ENCODE data around the gene NBEAL2. TPM values are rescaled to one million over a fixed set of nuclear protein-coding genes. Genes with fewer than 3 reads are reported as not detected.

NBEAL2 gene
- polyA plus RNA-seq, 3 donors: 41.2 to 58.2 (median 56.5) TPM

DNA sequence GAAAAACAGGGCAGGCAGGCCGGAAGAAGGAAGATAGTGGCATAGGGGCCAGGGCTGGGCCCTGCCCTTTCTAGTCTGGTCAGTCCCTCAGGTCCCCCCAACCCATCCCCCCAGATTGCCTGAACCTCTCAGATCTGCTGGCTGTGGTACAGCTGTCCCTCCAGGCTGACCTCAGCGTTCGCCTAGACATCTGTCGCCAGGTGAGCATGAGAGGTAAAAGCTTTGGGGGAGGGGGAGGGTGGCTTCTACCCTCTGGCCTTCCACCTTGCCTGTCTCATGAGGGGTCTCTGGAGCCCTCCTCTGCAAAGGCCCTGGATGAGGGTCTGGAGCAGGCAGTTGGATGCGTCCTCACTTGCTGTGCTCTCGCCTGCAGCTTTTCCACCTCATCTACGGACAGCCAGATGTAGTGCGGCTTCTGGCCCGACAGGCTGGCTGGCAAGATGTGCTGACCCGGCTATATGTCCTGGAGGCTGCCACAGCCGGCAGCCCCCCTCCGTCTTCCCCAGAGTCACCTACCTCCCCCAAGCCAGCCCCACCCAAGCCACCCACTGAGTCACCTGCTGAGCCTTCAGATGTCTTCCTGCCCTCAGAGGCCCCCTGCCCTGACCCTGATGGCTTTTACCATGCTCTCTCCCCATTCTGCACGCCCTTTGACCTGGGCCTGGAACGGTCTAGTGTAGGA is 20.2 kb downstream of the NBEAL2 start:
- DNase-seq: no peak

DNA sequence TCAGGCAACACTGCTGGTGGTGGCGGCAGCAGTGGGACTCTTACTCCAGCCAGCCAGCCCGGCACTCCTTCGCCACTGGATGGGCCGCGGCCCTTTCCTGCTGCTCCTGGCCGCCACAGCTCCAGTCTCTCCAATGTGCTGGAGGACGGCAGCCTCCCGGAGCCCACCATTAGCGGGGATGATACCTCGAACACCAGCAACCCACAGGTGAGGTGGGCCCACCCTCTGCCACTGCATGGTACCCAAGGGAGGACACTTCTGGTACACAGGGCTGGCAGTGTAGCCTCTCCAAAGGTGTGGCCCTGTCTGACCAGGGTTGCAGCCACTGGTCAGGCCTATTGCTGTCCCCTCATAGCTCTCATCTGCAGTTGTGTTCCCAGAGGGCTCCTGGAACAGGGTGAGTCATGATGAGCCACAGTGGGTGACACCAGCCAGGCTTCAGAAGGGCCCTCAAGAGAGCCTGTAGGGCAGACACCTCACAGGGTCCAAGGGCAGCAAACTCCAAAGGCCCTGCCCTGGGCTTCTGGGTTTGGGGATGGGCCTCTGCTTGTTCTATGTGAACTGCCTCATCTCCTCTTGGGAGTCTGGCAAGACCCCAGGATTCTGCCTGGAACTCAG is 20.8 kb downstream of the NBEAL2 start:
- DNase-seq: no peak

DNA sequence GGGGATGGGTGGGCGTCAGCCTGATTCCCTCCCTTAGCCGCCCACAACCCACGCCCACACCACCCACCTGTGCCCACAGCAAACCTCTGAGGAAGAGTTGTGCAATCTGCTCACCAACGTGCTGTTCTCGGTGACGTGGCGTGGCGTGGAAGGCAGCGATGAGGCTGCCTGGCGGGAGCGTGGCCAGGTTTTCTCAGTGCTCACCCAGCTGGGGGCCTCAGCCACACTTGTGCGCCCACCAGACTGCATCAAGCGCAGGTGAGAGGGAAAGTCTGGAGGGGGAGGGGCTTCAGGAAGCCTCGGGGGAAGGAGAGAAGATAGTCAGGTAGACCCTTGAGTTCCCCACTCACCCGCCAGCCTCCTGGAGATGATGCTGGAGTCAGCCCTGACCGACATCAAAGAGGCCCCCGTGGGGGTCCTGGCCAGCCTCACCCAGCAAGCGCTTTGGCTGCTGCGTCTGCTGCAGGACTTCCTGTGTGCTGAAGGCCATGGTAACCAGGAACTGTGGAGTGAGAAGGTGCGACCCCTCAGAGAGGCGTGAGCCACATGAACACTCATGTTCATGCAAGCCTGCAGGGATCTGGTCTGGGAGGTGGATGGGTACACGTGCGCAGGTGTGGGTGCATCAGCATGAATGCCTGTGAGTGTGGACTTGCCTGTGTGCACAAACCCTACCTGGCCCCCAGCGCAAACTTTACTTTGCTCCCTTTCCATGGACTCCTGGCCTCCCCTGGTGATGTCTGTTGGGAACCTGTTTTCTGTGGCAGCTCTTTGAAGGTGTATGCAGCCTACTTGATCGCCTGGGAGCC is 21.7 kb downstream of the NBEAL2 start:
- no peak for DNase-seq

DNA sequence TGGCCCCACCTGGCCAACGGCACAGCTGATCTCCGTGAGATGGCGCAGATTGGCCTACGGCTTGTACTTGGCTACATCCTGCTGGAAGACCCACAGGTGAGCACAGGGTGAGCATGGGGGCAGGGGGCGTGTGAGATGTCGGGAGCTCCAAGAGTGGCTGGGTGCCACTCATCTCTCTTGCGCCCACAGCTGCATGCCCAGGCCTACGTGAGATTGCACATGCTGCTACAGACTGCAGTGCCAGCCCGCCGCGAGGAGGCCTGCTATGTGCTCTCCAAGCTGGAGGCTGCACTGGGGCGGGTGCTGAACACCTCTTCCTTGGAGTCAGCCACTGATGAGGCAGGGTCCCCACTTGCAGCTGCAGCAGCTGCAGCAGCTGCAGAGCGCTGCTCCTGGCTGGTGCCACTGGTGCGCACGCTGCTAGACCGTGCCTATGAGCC is 22.3 kb downstream of the NBEAL2 start:
- DNase-seq: no peak

DNA sequence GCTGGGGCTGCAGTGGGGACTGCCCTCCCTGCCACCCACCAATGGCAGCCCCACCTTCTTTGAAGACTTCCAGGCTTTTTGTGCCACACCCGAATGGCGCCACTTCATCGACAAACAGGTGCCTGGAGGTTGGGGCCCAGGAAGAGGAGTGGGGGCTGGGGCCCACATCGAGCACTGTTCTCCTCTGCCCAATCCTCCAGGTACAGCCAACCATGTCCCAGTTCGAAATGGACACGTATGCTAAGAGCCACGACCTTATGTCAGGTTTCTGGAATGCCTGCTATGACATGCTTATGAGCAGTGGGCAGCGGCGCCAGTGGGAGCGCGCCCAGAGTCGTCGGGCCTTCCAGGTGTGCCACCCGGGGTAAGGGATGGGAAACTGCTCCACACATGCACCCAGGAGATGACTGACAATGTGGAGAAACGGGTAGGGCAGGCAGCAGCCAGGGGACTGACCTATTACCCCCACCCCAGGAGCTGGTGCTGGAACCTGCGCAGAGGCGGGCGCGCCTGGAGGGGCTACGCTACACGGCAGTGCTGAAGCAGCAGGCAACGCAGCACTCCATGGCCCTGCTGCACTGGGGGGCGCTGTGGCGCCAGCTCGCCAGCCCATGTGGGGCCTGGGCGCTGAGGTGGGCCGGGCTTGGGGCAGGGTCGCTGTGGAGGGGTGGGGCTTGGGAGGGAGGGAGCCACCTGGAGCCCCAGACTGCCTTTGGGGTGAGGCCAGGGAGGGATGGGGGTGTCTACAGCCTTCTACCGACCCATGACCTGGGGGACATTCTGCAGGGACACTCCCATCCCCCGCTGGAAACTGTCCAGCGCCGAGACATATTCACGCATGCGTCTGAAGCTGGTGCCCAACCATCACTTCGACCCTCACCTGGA is 22.9 kb downstream of the NBEAL2 start:
- DNase-seq: no peak

DNA sequence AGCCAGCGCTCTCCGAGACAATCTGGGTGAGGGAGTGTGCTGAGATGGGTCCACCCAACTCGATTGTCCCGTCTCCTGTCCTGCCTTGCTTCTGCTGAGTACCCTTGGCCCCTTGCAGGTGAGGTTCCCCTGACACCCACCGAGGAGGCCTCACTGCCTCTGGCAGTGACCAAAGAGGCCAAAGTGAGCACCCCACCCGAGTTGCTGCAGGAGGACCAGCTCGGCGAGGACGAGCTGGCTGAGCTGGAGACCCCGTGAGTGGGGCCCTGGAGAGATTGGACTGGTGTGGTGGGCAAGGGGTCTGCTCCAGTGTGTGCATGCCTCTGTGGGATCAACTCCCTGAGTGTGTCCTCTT is 23.6 kb downstream of the NBEAL2 start:
- DNase-seq: no peak

DNA sequence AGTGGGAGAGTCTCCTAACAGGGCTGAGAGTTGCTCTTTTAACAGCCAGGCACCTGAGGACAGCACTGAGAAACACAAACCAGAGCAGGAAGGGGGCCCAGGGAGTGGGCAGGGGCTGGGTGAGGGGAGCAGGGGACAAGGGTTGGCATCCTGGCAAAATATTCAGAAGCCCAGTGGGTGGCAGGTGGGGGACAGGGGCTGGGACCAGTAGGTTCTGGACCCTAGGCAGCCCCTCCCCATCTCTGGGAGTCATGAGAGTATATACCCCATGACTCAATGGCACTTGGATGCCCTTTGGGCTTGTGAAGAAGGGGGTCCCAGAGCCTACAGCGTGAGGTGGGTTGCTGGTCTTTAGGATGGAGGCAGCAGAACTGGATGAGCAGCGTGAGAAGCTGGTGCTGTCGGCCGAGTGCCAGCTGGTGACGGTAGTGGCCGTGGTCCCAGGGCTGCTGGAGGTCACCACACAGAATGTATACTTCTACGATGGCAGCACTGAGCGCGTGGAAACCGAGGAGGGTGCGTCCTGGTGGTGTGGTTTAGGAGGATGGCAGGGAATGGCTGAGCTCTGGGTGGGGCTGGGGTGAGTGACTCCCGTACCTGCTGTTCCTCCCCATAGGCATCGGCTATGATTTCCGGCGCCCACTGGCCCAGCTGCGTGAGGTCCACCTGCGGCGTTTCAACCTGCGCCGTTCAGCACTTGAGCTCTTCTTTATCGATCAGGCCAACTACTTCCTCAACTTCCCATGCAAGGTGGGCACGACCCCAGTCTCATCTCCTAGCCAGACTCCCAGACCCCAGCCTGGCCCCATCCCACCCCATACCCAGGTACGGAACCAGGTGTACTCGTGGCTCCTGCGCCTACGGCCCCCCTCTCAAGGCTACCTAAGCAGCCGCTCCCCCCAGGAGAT is 24.2 kb downstream of the NBEAL2 start:
- no peak for DNase-seq

DNA sequence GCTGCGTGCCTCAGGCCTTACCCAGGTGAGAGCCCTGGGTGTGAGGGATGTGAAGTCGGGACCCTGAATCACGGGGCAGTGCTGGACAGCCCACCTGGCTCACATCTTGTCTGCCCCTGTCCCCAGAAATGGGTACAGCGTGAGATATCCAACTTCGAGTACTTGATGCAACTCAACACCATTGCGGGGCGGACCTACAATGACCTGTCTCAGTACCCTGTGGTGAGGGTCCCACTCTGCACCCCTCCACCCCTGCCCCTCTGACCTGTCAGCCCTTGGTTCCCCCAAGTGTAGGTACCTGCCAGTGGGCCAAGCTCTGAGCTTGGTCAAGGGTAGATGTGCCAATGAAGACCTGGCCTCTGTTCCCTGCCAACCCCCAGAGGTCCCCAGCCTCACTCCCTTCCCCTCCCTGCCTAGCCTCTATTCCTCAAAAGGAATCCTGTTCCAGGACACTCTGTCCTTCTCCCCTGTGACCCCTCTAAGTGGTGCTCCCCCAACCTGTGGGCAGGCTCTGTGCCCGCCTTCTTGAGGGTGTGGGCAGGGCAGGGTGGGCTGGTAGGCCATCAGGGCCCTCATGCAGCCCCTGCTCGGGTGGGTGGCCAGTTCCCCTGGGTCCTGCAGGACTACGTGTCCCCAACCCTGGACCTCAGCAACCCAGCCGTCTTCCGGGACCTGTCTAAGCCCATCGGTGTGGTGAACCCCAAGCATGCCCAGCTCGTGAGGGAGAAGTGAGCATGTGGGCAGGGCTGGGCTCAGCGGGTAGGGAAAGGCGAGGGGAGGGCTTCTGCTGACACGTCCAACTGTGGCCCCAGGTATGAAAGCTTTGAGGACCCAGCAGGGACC is 25.1 kb downstream of the NBEAL2 start:
- no peak for DNase-seq

DNA sequence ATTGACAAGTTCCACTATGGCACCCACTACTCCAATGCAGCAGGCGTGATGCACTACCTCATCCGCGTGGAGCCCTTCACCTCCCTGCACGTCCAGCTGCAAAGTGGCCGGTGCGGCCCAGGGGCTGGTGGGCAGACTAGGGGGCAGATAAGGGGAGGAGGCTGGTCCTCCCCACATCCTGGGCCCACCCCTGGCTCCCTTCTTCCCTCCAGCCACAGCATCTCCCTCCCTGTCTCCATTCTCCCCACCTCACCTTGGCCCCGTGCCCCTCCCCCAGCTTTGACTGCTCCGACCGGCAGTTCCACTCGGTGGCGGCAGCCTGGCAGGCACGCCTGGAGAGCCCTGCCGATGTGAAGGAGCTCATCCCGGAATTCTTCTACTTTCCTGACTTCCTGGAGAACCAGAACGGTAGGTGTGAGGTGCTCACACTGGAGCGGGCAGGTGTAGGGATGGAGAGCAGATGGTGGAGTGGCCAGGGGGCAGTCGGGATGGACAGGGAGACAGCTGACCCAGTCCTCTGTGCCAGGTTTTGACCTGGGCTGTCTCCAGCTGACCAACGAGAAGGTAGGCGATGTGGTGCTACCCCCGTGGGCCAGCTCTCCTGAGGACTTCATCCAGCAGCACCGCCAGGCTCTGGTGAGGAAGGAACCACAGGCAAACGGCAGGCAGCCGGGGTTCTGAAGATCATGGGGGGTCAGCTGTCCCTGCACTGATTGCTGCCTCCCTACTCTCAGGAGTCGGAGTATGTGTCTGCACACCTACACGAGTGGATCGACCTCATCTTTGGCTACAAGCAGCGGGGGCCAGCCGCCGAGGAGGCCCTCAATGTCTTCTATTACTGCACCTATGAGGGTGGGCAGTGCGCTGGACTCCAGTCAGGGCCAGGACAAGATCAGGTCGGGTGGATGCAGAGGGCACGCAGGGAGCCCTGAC is 26.0 kb downstream of the NBEAL2 start:
- no peak for DNase-seq

DNA sequence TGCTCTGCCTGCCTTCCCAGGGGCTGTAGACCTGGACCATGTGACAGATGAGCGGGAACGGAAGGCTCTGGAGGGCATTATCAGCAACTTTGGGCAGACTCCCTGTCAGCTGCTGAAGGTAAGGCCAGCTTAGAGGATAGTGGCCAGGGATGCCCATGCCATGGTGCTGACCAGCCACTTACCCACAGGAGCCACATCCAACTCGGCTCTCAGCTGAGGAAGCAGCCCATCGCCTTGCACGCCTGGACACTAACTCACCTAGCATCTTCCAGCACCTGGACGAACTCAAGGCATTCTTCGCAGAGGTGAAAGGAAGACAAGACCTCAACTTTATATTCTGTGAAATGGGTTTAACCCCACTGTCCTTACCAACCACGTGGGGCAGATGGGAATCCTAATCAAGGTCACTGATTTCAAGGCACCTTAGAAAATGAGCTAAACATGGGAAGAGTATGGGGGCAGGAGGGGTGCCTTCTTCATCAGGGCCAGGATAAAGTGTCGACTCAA is 26.7 kb downstream of the NBEAL2 start:
- no peak for DNase-seq

DNA sequence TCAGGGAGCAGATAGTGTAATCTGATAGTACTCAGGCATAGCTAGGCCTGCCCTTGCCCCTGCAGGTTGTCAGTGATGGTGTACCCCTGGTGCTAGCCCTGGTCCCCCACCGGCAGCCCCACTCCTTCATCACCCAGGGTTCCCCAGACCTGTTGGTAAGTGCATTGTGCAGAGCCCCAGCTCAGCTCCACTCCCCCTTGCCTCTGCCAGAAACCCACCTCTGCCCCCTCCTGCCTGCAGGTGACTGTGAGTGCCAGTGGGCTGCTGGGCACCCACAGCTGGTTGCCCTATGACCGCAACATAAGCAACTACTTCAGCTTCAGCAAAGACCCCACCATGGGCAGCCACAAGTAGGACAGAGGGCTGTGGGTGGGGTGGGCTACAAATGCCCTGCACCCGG is 27.5 kb downstream of the NBEAL2 start:
- no peak for DNase-seq

DNA sequence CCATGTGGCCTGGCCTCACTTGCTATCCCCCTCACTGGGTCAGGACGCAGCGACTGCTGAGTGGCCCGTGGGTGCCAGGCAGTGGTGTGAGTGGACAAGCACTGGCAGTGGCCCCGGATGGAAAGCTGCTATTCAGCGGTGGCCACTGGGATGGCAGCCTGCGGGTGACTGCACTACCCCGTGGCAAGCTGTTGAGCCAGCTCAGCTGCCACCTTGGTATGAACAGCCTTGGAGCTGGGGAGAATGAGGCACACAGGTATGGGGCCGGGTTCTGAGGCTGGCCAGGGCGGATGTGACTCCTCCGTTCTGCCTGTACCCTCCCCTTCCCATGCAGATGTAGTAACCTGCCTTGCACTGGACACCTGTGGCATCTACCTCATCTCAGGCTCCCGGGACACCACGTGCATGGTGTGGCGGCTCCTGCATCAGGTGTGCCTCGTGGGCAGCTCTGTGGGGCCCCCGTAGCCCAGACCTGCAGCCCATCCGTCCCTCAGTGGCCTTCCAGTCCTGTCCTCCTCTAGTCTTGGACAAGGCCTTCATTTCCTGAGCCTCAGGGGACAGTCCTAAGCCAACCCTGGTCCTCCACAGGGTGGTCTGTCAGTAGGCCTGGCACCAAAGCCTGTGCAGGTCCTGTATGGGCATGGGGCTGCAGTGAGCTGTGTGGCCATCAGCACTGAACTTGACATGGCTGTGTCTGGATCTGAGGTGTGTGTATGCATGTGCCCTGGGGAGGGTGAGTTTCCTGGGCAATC is 28.2 kb downstream of the NBEAL2 start:
- no peak for DNase-seq

DNA sequence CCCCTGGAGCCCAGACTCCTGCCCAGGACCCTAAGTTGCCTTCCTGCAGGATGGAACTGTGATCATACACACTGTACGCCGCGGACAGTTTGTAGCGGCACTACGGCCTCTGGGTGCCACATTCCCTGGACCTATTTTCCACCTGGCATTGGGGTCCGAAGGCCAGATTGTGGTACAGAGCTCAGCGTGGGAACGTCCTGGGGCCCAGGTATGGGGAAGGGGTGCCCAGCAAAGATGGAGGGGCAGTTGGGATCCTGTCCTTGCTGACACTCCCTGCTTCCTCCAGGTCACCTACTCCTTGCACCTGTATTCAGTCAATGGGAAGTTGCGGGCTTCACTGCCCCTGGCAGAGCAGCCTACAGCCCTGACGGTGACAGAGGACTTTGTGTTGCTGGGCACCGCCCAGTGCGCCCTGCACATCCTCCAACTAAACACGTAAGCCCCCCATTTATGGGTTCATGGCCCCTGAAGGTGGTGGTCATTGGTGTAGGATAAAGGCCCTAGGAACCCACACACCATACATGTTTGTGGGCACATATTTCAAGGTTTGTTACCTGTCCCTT is 28.8 kb downstream of the NBEAL2 start:
- no peak for DNase-seq

DNA sequence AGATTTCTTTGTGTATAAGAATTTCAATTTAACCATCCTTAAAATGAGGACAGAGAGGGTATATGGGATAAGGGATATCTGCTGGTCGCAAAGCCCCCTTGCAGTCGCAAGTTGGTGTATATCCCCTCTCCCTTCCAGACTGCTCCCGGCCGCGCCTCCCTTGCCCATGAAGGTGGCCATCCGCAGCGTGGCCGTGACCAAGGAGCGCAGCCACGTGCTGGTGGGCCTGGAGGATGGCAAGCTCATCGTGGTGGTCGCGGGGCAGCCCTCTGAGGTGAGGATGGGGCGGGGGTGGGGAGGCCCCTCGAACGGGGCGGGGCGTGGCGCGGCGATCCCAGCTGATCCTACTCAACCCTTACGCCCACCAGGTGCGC is 29.4 kb downstream of the NBEAL2 start:
- DNase-seq: no peak

DNA sequence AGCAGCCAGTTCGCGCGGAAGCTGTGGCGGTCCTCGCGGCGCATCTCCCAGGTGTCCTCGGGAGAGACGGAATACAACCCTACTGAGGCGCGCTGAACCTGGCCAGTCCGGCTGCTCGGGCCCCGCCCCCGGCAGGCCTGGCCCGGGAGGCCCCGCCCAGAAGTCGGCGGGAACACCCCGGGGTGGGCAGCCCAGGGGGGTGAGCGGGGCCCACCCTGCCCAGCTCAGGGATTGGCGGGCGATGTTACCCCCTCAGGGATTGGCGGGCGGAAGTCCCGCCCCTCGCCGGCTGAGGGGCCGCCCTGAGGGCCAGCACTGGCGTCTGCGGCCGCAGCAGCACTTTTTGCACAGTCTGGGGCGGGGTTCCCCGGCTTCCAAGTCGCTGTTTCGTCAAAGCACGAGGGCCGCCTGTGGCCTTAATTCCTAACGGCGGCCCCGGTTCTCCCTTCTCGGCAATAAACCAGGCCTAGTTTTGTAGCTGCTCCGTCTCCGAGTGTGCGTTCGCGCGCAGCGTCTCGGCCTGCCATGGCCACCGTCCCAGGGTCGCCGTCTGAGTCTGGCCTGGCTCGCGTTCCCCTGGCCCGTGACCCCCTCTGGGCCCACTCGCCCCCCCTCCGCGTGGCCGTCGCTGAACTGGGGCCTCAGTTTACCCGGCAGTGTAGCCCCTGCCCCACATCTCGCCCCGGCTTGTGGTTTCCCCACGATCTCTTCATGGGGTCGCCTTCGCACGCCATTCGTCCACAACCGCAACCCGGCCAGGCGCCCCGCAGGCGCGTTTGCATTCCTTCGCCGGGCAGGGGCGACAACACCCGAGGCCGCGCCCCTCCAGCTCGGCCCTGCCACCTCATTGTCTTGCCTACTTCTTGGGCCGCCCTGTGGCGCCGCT is 30.0 kb downstream of the NBEAL2 start:
- peak; percentile 93 for DNase-seq

DNA sequence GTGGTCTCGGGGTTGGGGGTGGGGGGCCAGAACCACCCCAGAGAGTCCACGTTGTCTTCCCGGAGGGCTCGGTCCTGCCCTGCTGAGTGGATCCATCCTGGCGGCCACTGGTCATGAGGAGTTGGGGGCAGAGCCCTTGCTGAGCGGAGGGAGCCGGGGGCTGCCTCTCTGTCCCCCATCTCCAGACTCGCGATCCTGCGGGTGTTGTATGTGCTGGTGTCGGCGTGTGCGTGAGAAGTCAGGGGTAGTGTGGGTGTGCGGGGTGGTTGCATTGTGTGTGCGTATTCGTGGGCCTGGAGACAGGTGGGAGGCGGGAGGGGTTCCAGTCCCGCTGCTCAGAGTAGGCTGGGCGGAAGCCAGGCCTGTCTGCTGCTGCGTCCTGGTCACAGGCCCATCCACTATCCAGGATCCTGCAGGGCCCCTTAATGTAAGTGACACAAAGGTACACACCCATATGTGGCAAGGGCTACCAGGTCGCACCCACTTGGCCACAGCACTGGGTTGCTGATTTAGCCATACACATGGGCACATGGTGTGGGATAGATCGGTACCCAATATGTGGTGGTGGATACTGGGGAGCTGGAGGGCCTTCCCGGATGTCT is 30.7 kb downstream of the NBEAL2 start:
- no peak for DNase-seq
